ENCODE data around the gene MIPOL1. TPM values are rescaled to one million over a fixed set of nuclear protein-coding genes. Genes with fewer than 3 reads are reported as not detected.

MIPOL1 gene
- total RNA-seq, 1 experiment from 2014 or later, result 15.4 TPM

- POLR2A ChIA-PET, result interaction anchor here (1.5 kb wide), 1 partner anchor 10 kb away, joined by 3 read pairs; no protein-coding TSS in a partner anchor
- CTCF ChIA-PET, result no interaction called here
These were observed 82.1 kb downstream of the MIPOL1 start for GRCh38 chr14:37279818-37280217.

More at GRCh38 chr14:37279818-37280217, 82.1 kb downstream of the MIPOL1 start:
- no TSS peak for BruUV-seq (replicated peaks)
- ATAC-seq, result no peak
- RAD21 ChIA-PET (ENCODE audit: low non-redundant PET in 1 of 2, low total read pairs in 2 of 2, uncharacterized antibody in 2 of 2, unreplicated experiment in 2 of 2), result no interaction called here
- H3K27me3 ChIP-seq (ENCODE audit: insufficient read depth, low read length), result no peaks in the 10 kb centered on the region
- H3K36me3 ChIP-seq (ENCODE audit: control insufficient read depth in 1 of 2, insufficient read depth in 2 of 2, low read length in 2 of 2), result no peaks in the 10 kb centered on the region
- no peak overlapping the region for H3K9ac ChIP-seq (ENCODE audit: low read length)
- H3K9me3 ChIP-seq (ENCODE audit: control insufficient read depth in 1 of 2, insufficient read depth in 1 of 2, low read depth in 1 of 2, low read length in 2 of 2), result no peaks in the 10 kb centered on the region
- intact Hi-C loops (cut with micrococcal nuclease), result no loop called here
- TF ChIP-seq FOSL1 (IDR thresholded peaks at IDR 0.05; ENCODE audit: low read depth), result no peak
- TF ChIP-seq CBX3 (IDR thresholded peaks at IDR 0.05; ENCODE audit: low read depth), result no peak
- TF ChIP-seq SRF (IDR thresholded peaks at IDR 0.05; ENCODE audit: low read depth), result no peak
- TF ChIP-seq POLR2A (IDR thresholded peaks at IDR 0.05; ENCODE audit: borderline replicate concordance, extremely low read depth, insufficient read depth, insufficient read length), result no peak
- TF ChIP-seq TCF7L2 (IDR thresholded peaks at IDR 0.05; ENCODE audit: borderline replicate concordance, extremely low read depth, insufficient read depth, insufficient read length), result no peak
- TF ChIP-seq POLR2AphosphoS5 (IDR thresholded peaks at IDR 0.05; ENCODE audit: low read depth, low read length), result no peak
- TF ChIP-seq ATF3 (IDR thresholded peaks at IDR 0.05), result no peak
- TF ChIP-seq EGR1 (IDR thresholded peaks at IDR 0.05; ENCODE audit: low read depth), result no peak
- no peak for TF ChIP-seq ZNF274 (IDR thresholded peaks at IDR 0.05; ENCODE audit: low read depth, low read length)
- no peak for TF ChIP-seq EZH2phosphoT487 (IDR thresholded peaks at IDR 0.05; ENCODE audit: borderline replicate concordance)
- TF ChIP-seq ZFX (IDR thresholded peaks at IDR 0.05), result no peak
- TF ChIP-seq SP1 (IDR thresholded peaks at IDR 0.05; ENCODE audit: low read depth), result no peak
- no peak for TF ChIP-seq EZH2 (IDR thresholded peaks at IDR 0.05)
- no peak for TF ChIP-seq RAD21 (IDR thresholded peaks at IDR 0.05; ENCODE audit: low read depth)
- no peak for TF ChIP-seq YY1 (IDR thresholded peaks at IDR 0.05; ENCODE audit: extremely low read depth, insufficient replicate concordance, low read depth, low read length)
- TF ChIP-seq SIN3A (IDR thresholded peaks at IDR 0.05; ENCODE audit: low read depth), result no peak
- TF ChIP-seq CEBPB (IDR thresholded peaks at IDR 0.05; ENCODE audit: low read depth), result no peak
- no peak for TF ChIP-seq CTCF (IDR thresholded peaks at IDR 0.05 in 2 of 3, conservative IDR thresholded peaks at IDR 0.05 in 1 of 3; ENCODE audit: borderline replicate concordance in 1 of 3, insufficient read depth in 1 of 3, low read depth in 2 of 3, low read length in 2 of 3)
- H3K9me2 ChIP-seq (ENCODE audit: insufficient read depth), result no peaks in the 10 kb centered on the region
- H2AFZ ChIP-seq (ENCODE audit: low read depth, low read length, poor library complexity, severe bottlenecking), result no peak overlapping the region
- DNase-seq (ENCODE audit: low read depth, low spot score), result no peak
- H3K79me2 ChIP-seq (ENCODE audit: insufficient read depth, low read length), result no peaks in the 10 kb centered on the region
- no peaks in the 10 kb centered on the region for H4K20me1 ChIP-seq (ENCODE audit: insufficient read depth)
- no peak overlapping the region for H3K4me3 ChIP-seq (replicated peaks in 1 of 2; ENCODE audit: low read depth in 1 of 2, low read length in 2 of 2)
- no peaks in the 10 kb centered on the region for H3K4me1 ChIP-seq (ENCODE audit: control insufficient read depth in 1 of 2, insufficient read depth in 2 of 2, low read length in 2 of 2)
- no peak overlapping the region for H3K4me2 ChIP-seq (ENCODE audit: low read length)
- H3K27ac ChIP-seq (ENCODE audit: low read depth, low read length), result no peak overlapping the region

Data from HCT116 (cell line).